Activated naive CD4-positive, alpha-beta T cell treated with anti-CD3 and anti-CD28 coated beads, Interleukin-2, amount 50 U/mL, for 72 hours (primary cell): Measurements from ENCODE around the gene VPS37D. TPM values are rescaled to one million over a fixed set of nuclear protein-coding genes. Genes with fewer than 3 reads are reported as not detected.
"Not testable (repeated sequence)": the region's sequence is repeated elsewhere in the genome, so short reads cannot be mapped to it uniquely, and the experiment has no call there.

Experiments used
- ATAC-seq, 2 donors: fragments of 150-1000 bp; cut with Tn5 transposase; 2 replicates each; pipeline ENCODE4 v1.10.0; 2021; ENCODE audit warnings: mild to moderate bottlenecking in 2 of 2, moderate library complexity in 2 of 2
- DNase-seq, 2 donors: peaks; one replicate each; pipeline ENCODE4 v3.0.0; 2021 to 2022; ENCODE audit warnings: low spot score in 2 of 2
- H3K27ac Mint-ChIP-seq, 2 donors: one replicate each; pipeline ENCODE4 v1.8.0; 2022; ENCODE audit warnings: mild to moderate bottlenecking in 2 of 2, mixed read lengths in 2 of 2
- H3K36me3 Mint-ChIP-seq, 2 donors: one replicate each; pipeline ENCODE4 v1.8.0; 2022; ENCODE audit warnings: mixed read lengths in 2 of 2
- H3K9me3 Mint-ChIP-seq, 2 donors: one replicate each; pipeline ENCODE4 v1.8.0; 2022; ENCODE audit warnings: mixed read lengths in 2 of 2
- total RNA-seq, 2 donors: library from RNA; stranded (reverse); gene quantifications; one replicate each; pipeline ENCODE4 v1.2.3, GENCODE V29; 2022

Gene VPS37D, protein sequence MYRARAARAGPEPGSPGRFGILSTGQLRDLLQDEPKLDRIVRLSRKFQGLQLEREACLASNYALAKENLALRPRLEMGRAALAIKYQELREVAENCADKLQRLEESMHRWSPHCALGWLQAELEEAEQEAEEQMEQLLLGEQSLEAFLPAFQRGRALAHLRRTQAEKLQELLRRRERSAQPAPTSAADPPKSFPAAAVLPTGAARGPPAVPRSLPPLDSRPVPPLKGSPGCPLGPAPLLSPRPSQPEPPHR
- total RNA-seq, result under 1 TPM in 1 of 2 donors, not detected in 1; 0.95 TPM

DNA sequence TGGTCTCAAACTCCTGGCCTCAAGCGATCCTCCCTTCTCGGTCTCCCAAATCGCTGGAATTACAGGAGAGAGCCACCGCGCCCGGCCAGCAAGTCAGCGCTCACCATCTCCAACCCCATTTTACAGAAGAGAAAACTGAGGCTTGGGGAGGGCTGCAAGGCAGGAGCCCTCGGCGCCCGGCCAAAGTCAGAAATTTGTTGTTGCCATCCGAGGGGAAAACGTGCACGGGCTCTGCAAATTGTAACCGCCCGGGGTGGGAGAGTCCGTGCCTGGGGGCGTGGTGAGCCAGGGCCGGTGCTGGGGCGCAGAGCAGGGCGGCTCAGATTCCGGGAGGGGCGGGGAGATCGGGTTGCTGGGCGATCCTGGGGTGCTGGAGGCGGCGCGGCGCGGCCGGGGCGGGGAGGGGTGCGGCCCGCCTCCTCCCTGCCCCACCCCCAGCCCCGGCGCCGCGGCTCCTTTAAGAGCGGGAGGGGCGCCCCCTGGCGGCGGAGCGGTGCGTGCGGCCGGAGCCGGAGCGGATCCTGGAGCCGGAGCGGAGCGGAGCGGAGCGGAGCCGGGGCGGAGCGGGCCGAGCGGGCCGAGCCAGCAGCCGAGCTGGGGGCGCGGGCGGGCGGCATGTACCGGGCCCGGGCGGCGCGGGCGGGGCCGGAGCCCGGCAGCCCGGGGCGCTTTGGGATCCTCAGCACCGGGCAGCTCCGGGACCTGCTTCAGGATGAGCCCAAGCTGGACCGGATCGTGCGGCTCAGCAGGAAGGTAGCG, at the start of gene VPS37D:
VPS37D (plus strand) TSS at position 488 of the 759 bp plus-strand sequence; CDS start at position 616, 128 bp downstream.
- peak; percentile 84 to 99 for DNase-seq
- ATAC-seq, result peak; percentile 93 to 99
- Mint-ChIP-seq H3K36me3 (no peaks in the 10 kb centered on the region), H3K27ac (no peak within 1 kb of the TSS), H3K9me3 (no peaks in the 10 kb centered on the region)

DNA sequence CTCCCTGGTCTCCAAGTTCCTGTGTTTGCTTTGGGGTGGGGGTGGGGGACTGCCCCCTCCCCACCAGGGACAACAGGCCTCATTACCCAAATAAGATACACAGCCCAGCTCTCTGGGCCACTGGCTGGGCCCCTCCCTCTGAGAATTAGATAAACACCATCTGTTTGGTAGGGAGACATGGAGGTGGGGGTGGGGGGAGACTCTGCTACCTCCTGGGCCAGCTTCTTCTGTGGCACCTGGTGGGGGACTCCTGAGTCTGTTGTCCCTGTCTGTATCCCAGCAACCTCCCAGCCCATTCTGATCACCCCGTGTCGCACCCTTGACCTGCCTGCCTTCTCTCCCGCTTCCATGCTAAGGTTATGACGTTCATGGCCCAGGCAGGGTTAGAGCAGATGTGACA, 49.1 kb upstream of the VPS37D start:
- DNase-seq, result no peak
- Mint-ChIP-seq H3K27ac (no peak overlapping the region), H3K9me3 (no peaks in the 10 kb centered on the region), H3K36me3 (no peaks in the 10 kb centered on the region)
- no peak for ATAC-seq

DNA sequence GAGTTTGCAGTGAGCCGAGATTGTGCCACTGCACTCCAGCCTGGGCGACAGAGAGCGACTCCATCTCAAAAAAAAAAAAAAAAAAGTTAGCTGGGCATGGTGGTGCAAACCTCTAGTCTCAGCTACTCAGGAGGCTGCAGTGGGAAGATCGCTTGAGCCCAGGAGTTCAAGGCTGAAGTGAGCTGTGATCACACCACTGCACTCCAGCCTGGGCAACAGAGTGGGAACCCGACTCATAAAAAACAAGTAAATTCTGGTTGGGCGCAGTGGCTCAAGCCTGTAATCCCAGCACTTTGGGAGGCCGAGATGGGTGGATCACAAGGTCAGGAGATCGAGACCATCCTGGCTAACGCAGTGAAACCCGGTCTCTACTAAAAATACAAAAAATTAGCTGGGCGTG, 48.2 kb upstream of the VPS37D start:
- ATAC-seq, H3K27ac Mint-ChIP-seq, H3K9me3 Mint-ChIP-seq, H3K36me3 Mint-ChIP-seq, DNase-seq: not testable (repeated sequence)

GRCh38 chr7:73621168-73622063, 46.2 kb upstream of the VPS37D start:
- no peaks in the 10 kb centered on the region for H3K36me3 Mint-ChIP-seq
- H3K27ac Mint-ChIP-seq, result no peak overlapping the region

DNA sequence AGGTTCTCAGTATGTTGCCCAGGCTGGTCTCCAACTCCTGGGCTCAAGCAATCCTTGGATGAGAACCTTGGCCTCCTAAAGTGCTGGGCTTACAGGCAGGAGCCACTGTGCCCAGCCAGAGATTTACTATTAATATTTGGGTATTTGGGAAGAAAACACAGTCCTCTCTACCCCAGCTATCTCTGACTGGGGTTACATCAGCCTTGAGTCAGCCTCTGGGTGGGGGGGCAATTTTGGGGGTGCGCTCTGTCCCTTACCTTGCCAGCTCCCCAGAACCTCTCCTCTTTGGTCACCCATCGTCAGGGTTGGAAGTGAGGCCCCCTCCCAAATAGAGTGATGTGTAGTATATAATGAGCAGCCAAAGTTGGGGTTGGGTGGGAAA, 45.1 kb upstream of the VPS37D start:
- ATAC-seq (no peak), DNase-seq (no peak)
- H3K27ac Mint-ChIP-seq, result no peak overlapping the region
- H3K36me3 Mint-ChIP-seq, result no peaks in the 10 kb centered on the region
- H3K9me3 Mint-ChIP-seq, result no peaks in the 10 kb centered on the region

More at GRCh38 chr7:73621168-73622063, 46.2 kb upstream of the VPS37D start:
- no peak for DNase-seq
- ATAC-seq, result no peak
- H3K9me3 Mint-ChIP-seq, result no peaks in the 10 kb centered on the region

- no peak for DNase-seq
Measured at GRCh38 chr7:73622909-73623797, 44.5 kb upstream of the VPS37D start.

GRCh38 chr7:73623798-73624668, 43.6 kb upstream of the VPS37D start, which contains the start of gene MLXIPL:
Gene MLXIPL (minus strand): TSS chr7:73624522. CDS start chr7:73624492, 30 bp downstream.
- H3K9me3 Mint-ChIP-seq, result no peaks in the 10 kb centered on the region
- ATAC-seq (peak; percentile 87 to 90), DNase-seq (peak in 1 of 2 donors; percentile 67)
- H3K27ac Mint-ChIP-seq, result no peak within 1 kb of the TSS
- no peaks in the 10 kb centered on the region for H3K36me3 Mint-ChIP-seq

More at GRCh38 chr7:73622909-73623797, 44.5 kb upstream of the VPS37D start:
- no peaks in the 10 kb centered on the region for H3K9me3 Mint-ChIP-seq
- H3K36me3 Mint-ChIP-seq, result no peaks in the 10 kb centered on the region
- no peak overlapping the region for H3K27ac Mint-ChIP-seq
- no peak for ATAC-seq

DNA sequence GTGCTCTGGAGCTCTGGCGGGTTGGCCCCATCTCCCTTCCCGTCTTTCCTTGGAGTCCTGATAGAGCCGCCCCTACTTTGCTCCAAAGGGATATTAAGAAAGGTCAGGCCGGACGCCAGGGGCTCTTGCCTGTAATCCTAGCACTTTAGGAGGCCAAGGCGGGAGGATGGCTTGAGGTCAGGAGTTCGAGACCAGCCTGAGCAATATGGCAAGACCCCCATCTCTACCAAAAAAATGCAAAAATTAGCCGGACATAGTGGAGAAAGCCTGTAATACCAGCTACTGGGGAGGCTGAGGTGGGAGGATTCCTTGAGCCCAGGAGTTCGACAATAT, 43.0 kb upstream of the VPS37D start:
- no peak overlapping the region for H3K27ac Mint-ChIP-seq
- ATAC-seq, result no peak
- H3K36me3 Mint-ChIP-seq, result no peaks in the 10 kb centered on the region
- no peaks in the 10 kb centered on the region for H3K9me3 Mint-ChIP-seq
- DNase-seq, result no peak

DNA sequence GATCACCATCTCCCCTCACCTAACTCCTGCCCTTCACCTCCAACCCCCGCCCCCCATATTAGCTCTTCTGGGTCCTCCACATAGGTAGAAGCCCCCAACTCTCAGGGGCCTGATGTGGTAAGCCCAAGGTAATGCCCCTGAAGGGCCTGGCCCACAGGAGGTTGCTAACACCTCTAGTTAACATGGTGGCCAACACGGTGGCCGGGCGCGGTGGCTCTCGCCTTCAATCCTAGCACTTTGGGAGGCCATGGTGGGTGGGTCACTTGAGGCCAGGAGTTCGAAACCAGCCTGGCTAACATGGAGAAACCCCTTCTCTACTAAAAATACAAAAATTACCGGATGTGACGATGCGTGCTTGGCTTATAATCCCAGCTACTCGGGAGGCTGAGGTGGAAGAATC, 42.4 kb upstream of the VPS37D start:
- ATAC-seq (no peak), DNase-seq (no peak)
- Mint-ChIP-seq H3K9me3 (no peaks in the 10 kb centered on the region), H3K36me3 (no peaks in the 10 kb centered on the region), H3K27ac (no peak overlapping the region)

DNA sequence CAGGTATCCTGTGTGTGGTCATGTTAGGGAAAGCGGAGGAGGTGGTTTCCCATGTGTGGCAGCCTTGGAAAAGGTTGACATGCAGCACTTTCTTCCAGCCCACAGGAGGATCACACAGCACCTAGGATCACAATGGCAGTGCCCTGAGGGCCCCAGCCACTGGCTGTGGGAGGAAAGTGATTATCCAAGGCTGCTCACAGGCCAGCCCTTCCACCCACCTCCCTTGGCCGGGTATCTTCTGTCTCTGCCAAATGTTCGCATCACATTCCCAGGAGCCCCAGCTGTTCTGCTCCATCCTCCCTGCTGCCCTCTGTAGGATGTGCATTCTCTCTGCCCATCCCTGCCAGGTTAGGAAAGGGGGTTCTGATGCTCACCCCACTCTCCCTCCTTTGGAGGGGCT, 40.8 kb upstream of the VPS37D start:
- Mint-ChIP-seq H3K27ac (no peak overlapping the region), H3K36me3 (no peaks in the 10 kb centered on the region), H3K9me3 (no peaks in the 10 kb centered on the region)
- ATAC-seq, result no peak
- no peak for DNase-seq

DNA sequence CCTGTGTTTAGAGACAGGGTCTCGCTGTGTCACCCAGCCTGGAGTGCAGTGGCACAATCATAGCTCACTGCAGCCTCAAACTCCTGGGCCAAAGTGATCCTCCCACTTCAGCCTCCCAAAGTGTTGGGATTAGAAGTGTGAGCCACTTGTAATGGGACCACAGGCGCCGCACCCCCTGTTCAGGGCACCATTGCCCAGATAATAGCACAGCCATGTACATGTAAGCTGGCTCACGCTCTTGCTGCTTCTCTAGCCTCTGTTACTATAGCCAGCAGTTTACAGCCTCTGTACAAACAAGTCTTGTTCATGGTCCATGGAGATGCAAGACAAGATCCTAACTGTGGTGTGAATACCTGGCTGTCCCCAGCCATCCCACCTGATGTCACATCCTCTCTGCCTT, 39.1 kb upstream of the VPS37D start:
- DNase-seq (no peak), ATAC-seq (no peak)
- H3K9me3 Mint-ChIP-seq, result no peaks in the 10 kb centered on the region
- no peak overlapping the region for H3K27ac Mint-ChIP-seq
- no peaks in the 10 kb centered on the region for H3K36me3 Mint-ChIP-seq

DNA sequence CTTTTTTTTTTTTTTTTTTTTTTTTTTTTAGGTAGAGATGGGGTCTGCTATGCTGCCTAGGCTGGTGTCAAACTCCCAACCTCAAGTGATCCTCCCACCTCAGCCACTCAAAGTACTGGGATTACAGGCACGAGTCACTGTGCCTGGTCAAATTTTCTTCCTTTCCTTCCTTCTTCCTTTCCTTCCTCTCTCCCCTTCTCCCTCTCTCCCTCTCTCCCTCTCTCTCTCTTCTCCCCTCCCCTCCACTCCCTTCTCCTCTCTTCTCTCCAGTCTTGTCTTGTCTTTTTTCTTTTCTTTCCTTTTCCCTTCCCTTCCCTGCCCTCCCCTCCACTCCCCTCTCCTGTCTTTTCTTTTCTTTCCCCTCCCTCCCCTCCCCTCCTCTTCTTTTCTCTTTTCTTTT, 36.1 kb upstream of the VPS37D start:
- DNase-seq (no peak), ATAC-seq (no peak)
- no peaks in the 10 kb centered on the region for H3K9me3 Mint-ChIP-seq
- H3K36me3 Mint-ChIP-seq, result no peaks in the 10 kb centered on the region
- H3K27ac Mint-ChIP-seq, result no peak overlapping the region

DNA sequence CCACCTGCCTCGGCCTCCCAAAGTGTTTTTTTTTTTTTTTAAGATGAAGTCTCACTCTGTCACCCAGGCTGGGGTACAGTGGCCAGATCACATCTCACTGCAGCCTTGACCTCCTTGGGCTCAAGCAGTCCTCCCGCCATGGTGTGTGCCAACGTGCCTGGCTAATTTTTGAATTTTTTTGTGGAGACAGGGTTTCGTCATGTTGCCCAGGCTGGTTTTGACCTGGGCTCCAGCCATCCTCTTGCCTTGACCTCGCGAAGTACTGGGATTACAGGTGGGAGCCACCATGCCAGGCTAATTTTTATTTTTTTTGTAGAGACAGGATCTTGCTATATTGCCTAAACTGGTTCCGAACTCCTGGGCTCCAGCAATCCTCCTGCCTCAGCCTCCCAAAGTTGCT, 34.3 kb upstream of the VPS37D start:
- H3K36me3 Mint-ChIP-seq, result no peaks in the 10 kb centered on the region
- H3K27ac Mint-ChIP-seq, result peak overlapping the region in 1 of 2 donors; percentile 50
- ATAC-seq (no peak), DNase-seq (no peak)
- H3K9me3 Mint-ChIP-seq, result no peaks in the 10 kb centered on the region

DNA sequence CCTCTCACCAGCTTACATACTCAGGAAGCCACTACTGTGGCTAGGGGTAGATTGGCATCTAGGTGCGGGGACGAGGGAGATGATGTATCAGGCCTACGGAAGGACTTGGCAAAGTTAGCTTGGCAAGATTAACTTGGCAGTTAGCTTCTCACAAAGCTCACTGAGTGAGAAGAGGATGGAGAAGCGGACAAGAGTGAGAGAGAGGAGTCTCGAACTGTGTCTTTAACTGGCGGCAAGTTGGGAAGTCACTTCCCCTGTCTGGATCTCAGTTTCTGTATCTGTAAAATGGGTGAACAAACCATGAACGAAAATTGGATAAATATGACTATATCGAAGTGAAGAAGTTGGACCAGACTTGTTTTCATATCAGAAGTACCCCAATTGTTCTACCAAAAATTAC, 33.8 kb upstream of the VPS37D start:
- no peak overlapping the region for H3K27ac Mint-ChIP-seq
- H3K36me3 Mint-ChIP-seq, result no peaks in the 10 kb centered on the region
- DNase-seq, result no peak
- no peaks in the 10 kb centered on the region for H3K9me3 Mint-ChIP-seq
- ATAC-seq, result no peak

DNA sequence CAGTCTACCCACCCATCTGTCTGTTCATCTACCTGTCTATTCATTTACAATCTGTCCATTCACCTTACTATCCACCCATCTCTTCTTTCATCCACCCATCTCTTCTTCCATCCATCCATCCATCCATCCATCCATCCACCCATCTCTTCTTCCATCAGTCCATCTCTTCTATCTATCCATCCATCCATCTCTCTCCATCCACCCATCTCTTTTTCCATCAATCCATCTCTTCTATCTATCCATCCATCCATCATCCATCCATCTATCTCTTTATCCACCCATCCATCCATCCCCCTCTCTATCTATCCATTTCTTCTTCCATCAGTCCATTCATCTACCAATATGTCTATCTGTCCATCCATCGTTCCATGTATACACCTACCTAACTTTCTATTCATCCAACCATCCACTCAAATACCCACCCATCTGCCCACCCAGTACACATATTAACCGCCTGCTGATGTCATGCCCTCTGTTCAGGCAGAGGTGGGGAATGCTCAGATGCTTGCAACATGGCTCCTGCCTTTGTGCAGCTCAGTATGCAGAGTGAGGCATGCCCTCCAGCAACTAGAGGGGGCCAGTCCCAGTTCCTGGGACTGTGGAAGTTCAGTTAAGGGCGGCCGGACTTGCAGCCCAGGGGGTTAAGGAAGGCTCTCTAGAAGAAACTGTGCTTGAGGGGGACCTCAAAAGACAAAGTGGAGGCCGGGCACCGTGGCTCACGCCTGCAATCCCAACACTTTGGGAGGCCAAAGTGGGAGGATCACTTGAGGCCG, 32.0 kb upstream of the VPS37D start:
- H3K9me3 Mint-ChIP-seq, result no peaks in the 10 kb centered on the region
- no peak for ATAC-seq
- no peak overlapping the region for H3K27ac Mint-ChIP-seq
- H3K36me3 Mint-ChIP-seq, result no peaks in the 10 kb centered on the region
- DNase-seq, result no peak
